Osteoblast (primary cell): ENCODE measurements around the gene SCLY. TPM values are rescaled to one million over a fixed set of nuclear protein-coding genes. Genes with fewer than 3 reads are reported as not detected.
"Not testable (repeated sequence)": the region's sequence is repeated elsewhere in the genome, so short reads cannot be mapped to it uniquely, and the experiment has no call there.

Source experiments
- DNase-seq: peaks from one replicate; pipeline ENCODE4 v3.0.0; 2011; ENCODE audit warnings: low spot score, mixed read lengths; ENCODE audit not compliant: insufficient read length; ENCODE audit errors: missing footprints
- H2AFZ ChIP-seq: 2 replicates; pipeline ENCODE4 v1.6.0; 2011; ENCODE audit warnings: mild to moderate bottlenecking, low read length
- H3K27ac ChIP-seq: 2 replicates; pipeline ENCODE4 v1.5.1; 2011; ENCODE audit warnings: mild to moderate bottlenecking, low read depth, low read length, moderate library complexity
- H3K27me3 ChIP-seq: 2 replicates; pipeline ENCODE4 v1.6.0; 2012; ENCODE audit warnings: mild to moderate bottlenecking, control low read depth, inconsistent platforms, low read length, moderate library complexity; ENCODE audit not compliant: insufficient read depth
- H3K36me3 ChIP-seq: 2 replicates; pipeline ENCODE4 v1.5.1; 2011; ENCODE audit warnings: mild to moderate bottlenecking, low read length, control low read depth, moderate library complexity; ENCODE audit not compliant: insufficient read depth
- H3K4me1 ChIP-seq: 2 replicates; pipeline ENCODE4 v1.5.1; 2011; ENCODE audit warnings: mild to moderate bottlenecking, low read length, control low read depth, moderate library complexity; ENCODE audit not compliant: insufficient read depth
- H3K4me2 ChIP-seq: 2 replicates; pipeline ENCODE4 v1.6.0; 2011; ENCODE audit warnings: mild to moderate bottlenecking, low read length; ENCODE audit not compliant: insufficient read depth
- H3K4me3 ChIP-seq: fragments of 200-600 bp; sonication (generic); 3 replicates; pipeline ENCODE4 v1.5.1; 2012; ENCODE audit warnings: mild to moderate bottlenecking, low read length, inconsistent platforms; ENCODE audit not compliant: insufficient read depth
- H3K79me2 ChIP-seq: 2 replicates; pipeline ENCODE4 v1.6.0; 2012; ENCODE audit warnings: mild to moderate bottlenecking, low read length, control low read depth, inconsistent platforms; ENCODE audit not compliant: insufficient read depth
- H3K9me3 ChIP-seq: 2 replicates; pipeline ENCODE4 v1.5.1; 2011; ENCODE audit warnings: low read depth, low read length, control low read depth
- H4K20me1 ChIP-seq: 2 replicates; pipeline ENCODE4 v1.6.0; 2012; ENCODE audit warnings: mild to moderate bottlenecking, low read length, control low read depth; ENCODE audit not compliant: insufficient read depth
- total RNA-seq: library from RNA; depleted of rRNA; stranded (reverse); fragments of >200 nt; gene quantifications from 2 replicates; pipeline ENCODE4 v1.2.3, GENCODE V29; 2012
- TF ChIP-seq, protein P1 (sequence below): IDR thresholded peaks from 2 replicates; pipeline ENCODE4 v1.5.1; 2011; ENCODE audit warnings: mild to moderate bottlenecking, low read depth, low read length, moderate library complexity; ENCODE audit errors: extremely low read depth

The SCLY gene
- total RNA-seq, 1 donor: 11.6 TPM

DNA sequence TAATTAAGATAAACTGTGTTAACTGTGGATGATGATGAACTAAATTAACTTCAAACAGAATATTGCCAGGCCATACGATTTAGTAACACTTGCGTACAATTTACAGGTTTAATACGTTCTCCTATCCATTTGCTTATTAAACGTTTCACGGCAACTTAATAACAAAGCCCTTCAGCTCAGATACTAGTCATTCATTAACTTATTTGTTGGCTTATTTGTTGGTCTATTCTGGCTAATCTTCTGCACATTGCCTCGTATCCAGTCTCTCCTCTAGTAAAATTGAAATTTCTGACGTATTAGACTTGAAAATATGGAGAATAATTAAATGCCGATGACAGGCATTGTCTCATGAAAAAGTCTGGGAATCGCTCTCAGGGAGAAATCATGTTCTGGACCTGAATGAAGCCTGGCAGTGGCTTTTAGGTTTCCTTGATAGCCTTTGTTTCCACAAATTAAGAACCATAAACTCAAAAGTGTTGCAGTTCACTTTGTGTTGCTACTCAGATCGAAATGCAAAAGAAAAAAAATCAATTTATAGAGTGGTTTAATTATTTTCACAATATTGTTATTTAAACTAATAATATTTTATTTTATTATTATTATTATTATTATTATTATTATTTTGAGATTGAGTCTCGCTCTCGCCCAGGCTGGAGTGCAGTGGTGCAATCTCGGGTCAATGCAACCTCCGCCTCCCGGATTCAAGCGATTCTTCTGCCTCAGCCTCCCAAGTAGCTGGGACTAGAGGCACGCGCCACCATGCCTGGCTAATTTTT is 4.5 kb downstream of the SCLY start:
- Histone ChIP-seq H2AFZ (no peak overlapping the region), H3K79me2 (peaks cover 6% of the 10 kb centered on the region), H4K20me1 (no peaks in the 10 kb centered on the region), H3K4me2 (no peak overlapping the region), H3K4me1 (peaks cover 7% of the 10 kb centered on the region), H3K36me3 (peaks cover 13% of the 10 kb centered on the region), H3K27me3 (no peaks in the 10 kb centered on the region), H3K9me3 (no peaks in the 10 kb centered on the region), H3K4me3 (no peak overlapping the region), H3K27ac (no peak overlapping the region)
- TF ChIP-seq, protein P1, sequence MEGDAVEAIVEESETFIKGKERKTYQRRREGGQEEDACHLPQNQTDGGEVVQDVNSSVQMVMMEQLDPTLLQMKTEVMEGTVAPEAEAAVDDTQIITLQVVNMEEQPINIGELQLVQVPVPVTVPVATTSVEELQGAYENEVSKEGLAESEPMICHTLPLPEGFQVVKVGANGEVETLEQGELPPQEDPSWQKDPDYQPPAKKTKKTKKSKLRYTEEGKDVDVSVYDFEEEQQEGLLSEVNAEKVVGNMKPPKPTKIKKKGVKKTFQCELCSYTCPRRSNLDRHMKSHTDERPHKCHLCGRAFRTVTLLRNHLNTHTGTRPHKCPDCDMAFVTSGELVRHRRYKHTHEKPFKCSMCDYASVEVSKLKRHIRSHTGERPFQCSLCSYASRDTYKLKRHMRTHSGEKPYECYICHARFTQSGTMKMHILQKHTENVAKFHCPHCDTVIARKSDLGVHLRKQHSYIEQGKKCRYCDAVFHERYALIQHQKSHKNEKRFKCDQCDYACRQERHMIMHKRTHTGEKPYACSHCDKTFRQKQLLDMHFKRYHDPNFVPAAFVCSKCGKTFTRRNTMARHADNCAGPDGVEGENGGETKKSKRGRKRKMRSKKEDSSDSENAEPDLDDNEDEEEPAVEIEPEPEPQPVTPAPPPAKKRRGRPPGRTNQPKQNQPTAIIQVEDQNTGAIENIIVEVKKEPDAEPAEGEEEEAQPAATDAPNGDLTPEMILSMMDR: no peak
- no peak for DNase-seq

DNA sequence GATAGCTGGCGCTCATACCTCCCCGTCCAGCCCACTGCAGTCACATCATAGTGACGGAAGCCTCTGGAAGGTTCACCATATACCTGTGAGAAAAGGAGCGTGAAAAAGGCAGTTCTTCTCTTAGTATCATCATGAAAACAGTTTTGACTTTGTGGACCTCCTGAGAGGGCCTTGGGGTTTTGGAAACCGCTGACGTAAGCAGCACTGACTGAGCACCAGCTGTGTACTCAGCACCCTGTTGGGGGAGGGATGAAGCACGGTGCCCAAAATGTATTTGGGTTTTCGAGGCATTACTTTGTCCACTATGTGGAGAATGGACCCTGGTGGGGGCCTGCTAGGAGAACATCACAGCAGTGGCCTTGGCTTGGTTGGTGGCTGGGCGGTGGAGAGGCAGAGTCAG is 5.4 kb downstream of the SCLY start:
- Histone ChIP-seq H4K20me1 (no peaks in the 10 kb centered on the region), H2AFZ (no peak overlapping the region), H3K4me3 (no peak overlapping the region), H3K4me2 (no peak overlapping the region), H3K36me3 (peaks cover 13% of the 10 kb centered on the region), H3K79me2 (peaks cover 5% of the 10 kb centered on the region), H3K27me3 (no peaks in the 10 kb centered on the region), H3K27ac (no peak overlapping the region), H3K9me3 (no peaks in the 10 kb centered on the region), H3K4me1 (peaks cover 6% of the 10 kb centered on the region)
- no peak for DNase-seq
- TF ChIP-seq, protein P1: no peak

DNA sequence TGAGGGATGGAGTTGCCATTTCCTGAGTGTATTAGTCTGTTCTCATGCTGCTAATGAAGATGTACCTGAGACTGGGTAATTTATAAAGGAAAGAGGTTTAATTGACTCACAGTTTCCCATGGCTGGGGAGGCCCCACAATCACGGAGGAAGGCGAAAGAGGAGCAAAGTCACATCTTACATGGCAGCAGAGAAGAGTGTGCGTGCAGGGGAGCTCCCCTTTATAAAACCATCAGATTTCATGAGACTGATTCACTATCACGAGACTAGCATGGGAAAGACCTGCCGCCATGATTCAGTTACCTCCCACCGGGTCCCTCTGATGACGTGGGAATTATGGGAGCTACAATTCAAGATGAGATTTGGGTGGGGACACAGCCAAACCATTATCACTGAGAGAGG is 5.9 kb downstream of the SCLY start:
- not testable (repeated sequence) for H3K27me3 ChIP-seq, DNase-seq, H3K4me2 ChIP-seq, H3K27ac ChIP-seq, H4K20me1 ChIP-seq, H2AFZ ChIP-seq, H3K4me3 ChIP-seq, H3K4me1 ChIP-seq, H3K9me3 ChIP-seq, H3K79me2 ChIP-seq
- peaks cover 13% of the 10 kb centered on the region for H3K36me3 ChIP-seq

DNA sequence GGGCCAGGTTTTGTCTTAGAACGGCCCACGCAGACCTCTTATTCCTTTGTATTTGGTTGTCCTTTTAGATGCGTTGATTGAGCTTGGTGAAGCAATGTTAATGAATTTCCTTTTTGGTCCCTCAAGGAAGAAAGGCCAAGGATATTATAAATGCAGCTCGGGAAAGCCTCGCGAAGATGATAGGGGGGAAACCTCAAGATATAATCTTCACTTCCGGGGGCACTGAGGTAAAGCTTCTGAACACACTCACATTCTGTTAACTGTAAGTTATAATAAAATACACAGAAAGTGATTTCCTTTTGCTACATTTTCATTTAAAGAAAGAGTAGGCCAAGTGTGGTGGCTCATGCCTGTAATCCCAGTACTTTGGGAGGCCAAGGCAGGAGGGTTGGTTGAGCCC is 7.1 kb downstream of the SCLY start:
- Histone ChIP-seq H3K27ac (no peak overlapping the region), H3K4me2 (no peak overlapping the region), H3K4me1 (no peaks in the 10 kb centered on the region), H3K9me3 (no peaks in the 10 kb centered on the region), H3K79me2 (no peaks in the 10 kb centered on the region), H3K27me3 (no peaks in the 10 kb centered on the region), H2AFZ (no peak overlapping the region), H3K36me3 (peaks cover 13% of the 10 kb centered on the region), H3K4me3 (no peak overlapping the region), H4K20me1 (no peaks in the 10 kb centered on the region)
- DNase-seq: no peak
- TF ChIP-seq, protein P1: no peak
